PFSK-1 (cell line): ENCODE results near the gene TMEM150B.

ENCODE experiments used
- FOXP2 ChIP-seq: optimal IDR thresholded peaks from 2 replicates; pipeline ENCODE3; 2011; ENCODE audit warnings: borderline replicate concordance, control low read depth, inconsistent platforms; ENCODE audit not compliant: insufficient read depth; ENCODE audit errors: extremely low read length, extremely low read depth
- POLR2AphosphoS5 ChIP-seq: IDR thresholded peaks from 2 replicates; pipeline ENCODE4 v1.6.1; 2012; ENCODE audit warnings: low read depth, mild to moderate bottlenecking, control low read depth, low read length, moderate library complexity
- REST ChIP-seq, 2 experiments: IDR thresholded peaks; 2 replicates each; pipeline versions ENCODE4 v1.6.1 to v1.8.0; 2011 to 2012; ENCODE audit warnings: low read depth in 2 of 2, low read length in 2 of 2, control low read depth in 1 of 2, inconsistent platforms in 1 of 2, mild to moderate bottlenecking in 1 of 2, moderate library complexity in 1 of 2; ENCODE audit not compliant: insufficient read depth in 1 of 2
- SIN3A ChIP-seq: IDR thresholded peaks from 2 replicates; pipeline ENCODE4 v1.6.1; 2012; ENCODE audit warnings: mild to moderate bottlenecking, low read length, moderate library complexity, borderline replicate concordance; ENCODE audit not compliant: insufficient read depth
- TAF1 ChIP-seq: IDR thresholded peaks from 2 replicates; pipeline ENCODE4 v1.6.1; 2012; ENCODE audit warnings: low read length, control low read depth, borderline replicate concordance; ENCODE audit not compliant: insufficient read depth

GRCh38 chr19:55276720-55277430 is 48.3 kb downstream of the TMEM150B start:
- TF ChIP-seq POLR2AphosphoS5 (no peak), SIN3A (no peak), REST (IDR thresholded peaks at IDR 0.05; ENCODE audit: insufficient read depth in 1 of 2, low read depth in 2 of 2, low read length in 2 of 2) (no peak), TAF1 (no peak), FOXP2 (no peak)
